22Rv1 (cell line): ENCODE data around the gene ACSF2.

Experiments used
- H3K27ac ChIP-seq: fragments of 450-650 bp; 2 replicates; pipeline ENCODE4 v1.5.1; 2017
- CTCF ChIP-seq: fragments of 450-650 bp; IDR thresholded peaks from 2 replicates; pipeline ENCODE4 v1.5.1; 2017; ENCODE audit warnings: mild to moderate bottlenecking
- ZFX ChIP-seq: fragments of 450-650 bp; IDR thresholded peaks from 2 replicates; pipeline ENCODE4 v1.6.1; 2017; ENCODE audit warnings: antibody characterized with exemption, borderline replicate concordance

ACSF2 gene

GRCh38 chr17:50445730-50446325 is 19.8 kb downstream of the ACSF2 start:
- no peak overlapping the region for H3K27ac ChIP-seq
- TF ChIP-seq ZFX (no peak), CTCF (no peak)

GRCh38 chr17:50447870-50448595 is 22.0 kb downstream of the ACSF2 start:
- no peak overlapping the region for H3K27ac ChIP-seq
- TF ChIP-seq ZFX (no peak), CTCF (no peak)

GRCh38 chr17:50448643-50449042 is 22.6 kb downstream of the ACSF2 start:
- H3K27ac ChIP-seq: no peak overlapping the region
- no peak for TF ChIP-seq CTCF
- no peak for TF ChIP-seq ZFX

- TF ChIP-seq CTCF (no peak), ZFX (no peak)
Observed at GRCh38 chr17:50451943-50452629, 26.1 kb downstream of the ACSF2 start.

GRCh38 chr17:50452630-50453300 is 26.7 kb downstream of the ACSF2 start:
- TF ChIP-seq CTCF (no peak), ZFX (no peak)
- no peak overlapping the region for H3K27ac ChIP-seq

More at GRCh38 chr17:50451943-50452629, 26.1 kb downstream of the ACSF2 start:
- H3K27ac ChIP-seq: no peak overlapping the region

- TF ChIP-seq CTCF: no peak
- no peak for TF ChIP-seq ZFX
- no peak overlapping the region for H3K27ac ChIP-seq
Observed at GRCh38 chr17:50453901-50454300, 27.9 kb downstream of the ACSF2 start.
